ENCODE measurements around the gene ABTB2.

The ABTB2 gene

DNA sequence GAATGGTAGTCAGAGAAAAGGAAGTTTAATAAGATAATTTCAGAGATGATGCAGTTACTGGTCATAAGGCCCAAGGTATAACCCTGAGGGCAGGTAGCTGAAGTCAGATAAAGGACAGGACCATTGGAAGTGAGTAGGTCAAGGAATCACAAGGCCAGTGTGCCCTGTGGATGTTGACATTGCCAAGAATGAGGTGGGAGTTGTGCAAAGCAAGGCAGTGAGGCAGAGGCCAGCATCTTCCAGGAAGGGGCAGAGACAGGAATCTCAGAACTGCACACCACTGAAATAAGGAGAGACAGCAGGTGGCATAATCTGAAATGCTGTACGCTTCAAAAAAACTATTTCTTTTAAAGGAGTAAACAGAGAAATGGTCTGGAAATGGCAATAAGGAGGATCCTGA, 61.4 kb downstream of the ABTB2 start:
- in situ Hi-C loops (cut with MboI; ENCODE audit: low sequenced_read_pairs) = no loop called here

DNA sequence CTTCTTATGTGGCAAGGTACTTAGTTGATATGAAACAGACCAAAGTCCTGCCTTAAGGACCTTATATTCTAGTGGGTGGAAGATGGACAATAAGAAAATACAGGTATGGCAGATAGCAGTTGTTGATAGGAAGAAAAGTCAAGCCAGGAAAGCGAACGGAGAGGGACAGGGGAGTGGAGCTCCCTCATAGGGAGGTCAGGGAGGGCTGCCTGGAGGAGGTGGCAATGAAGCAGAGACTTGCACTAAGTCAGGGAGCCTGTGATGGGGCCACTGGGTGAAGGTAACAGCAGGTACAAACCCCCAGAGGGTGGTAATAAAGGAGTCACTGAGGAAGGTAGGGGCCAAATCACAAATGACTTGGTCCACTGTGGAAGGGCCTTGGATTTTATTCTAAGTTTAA, 65.3 kb downstream of the ABTB2 start:
- in situ Hi-C loops (cut with MboI; ENCODE audit: low sequenced_read_pairs) = no loop called here

DNA sequence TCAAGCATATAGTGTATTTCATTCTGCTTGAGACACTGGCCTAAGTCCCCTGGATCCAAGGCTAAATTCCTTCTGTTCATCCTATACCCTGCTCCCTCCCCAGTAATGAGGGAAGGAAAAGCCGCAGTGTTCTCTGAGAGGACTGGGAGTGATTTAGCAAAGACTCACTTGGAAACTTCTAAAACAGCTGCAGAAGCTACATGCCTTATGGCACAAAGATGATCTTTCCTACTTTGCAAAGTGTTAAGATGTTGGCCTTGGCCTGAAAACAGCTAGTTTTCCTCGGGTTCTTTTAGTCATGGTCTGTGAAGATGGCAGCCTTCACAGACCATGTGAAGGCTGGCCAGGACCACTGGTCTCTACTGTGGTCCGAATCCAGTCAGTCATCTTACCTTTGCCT, 65.7 kb downstream of the ABTB2 start:
- in situ Hi-C loops (cut with MboI; ENCODE audit: low sequenced_read_pairs) = no loop called here

DNA sequence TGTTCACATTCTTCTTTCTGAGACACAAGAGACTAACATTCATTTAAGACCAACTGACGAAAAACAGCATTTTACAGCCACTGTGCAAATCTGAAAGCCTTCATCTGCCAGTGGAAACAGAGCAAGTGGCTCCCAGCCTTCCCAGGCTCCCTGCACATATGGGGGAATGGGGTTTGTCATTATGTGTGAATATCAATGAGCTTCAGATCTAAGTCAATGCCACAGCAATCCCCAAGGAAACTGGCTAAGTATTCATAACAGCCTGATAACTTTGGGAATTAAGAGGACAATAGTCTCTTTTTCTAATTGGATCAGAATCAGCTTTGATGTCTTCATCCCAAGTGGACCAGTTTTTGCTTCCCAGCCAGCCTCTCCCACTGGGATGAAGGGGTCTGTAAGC, 66.9 kb downstream of the ABTB2 start:
- in situ Hi-C loops (cut with MboI; ENCODE audit: low sequenced_read_pairs) = no loop called here

DNA sequence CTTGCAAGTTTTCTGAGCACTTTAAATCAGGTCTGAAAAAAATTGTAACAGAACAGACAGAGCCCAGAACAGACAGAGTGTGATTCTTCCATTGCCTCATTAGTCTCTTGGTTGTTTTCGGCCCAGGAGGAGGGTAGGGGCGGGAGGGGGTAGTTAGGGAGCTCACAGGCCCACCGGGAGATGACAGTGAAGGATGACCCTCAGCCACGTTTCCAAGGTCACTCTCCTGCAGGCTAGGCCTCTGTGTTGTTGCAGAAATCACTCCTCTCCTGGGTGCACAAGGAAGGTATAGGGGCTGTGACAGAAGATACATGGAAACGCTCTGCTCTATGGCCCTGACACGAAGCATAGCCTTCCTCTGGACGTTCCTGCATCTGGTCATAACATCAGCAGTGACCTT, 69.3 kb downstream of the ABTB2 start:
- in situ Hi-C loops (cut with MboI; ENCODE audit: low sequenced_read_pairs) = no loop called here

DNA sequence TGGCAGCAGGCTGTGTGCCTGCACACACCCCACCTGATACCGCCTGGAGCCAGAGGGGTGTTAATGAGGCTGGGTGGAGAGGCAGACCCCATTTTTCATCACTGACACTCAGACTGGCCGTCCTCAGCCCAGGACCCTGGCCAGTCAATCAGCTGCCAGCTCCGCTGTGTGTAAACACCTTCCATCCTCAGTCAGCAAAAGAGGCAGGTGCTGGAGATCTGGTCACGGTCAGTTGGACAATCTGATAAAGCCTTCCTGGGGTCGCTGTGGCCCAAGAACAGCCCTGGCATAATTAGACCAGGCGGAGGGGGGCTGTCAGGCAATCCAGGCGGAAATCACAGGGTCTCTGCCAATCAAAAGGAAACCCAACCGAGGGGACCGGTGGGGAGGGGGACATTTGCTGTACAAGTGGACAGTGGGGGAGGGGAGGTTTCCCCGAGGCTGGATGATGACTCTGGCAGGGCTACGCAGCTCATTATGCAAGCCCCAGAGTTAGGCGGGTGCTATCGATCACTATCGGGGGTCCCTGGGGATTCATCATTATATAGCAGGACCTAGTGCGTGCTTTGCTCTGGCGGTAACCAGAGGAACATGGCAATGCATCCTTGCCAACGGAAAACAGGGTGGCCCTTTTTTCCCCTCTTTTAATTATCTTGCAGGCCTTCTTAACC, 72.9 kb downstream of the ABTB2 start:
- in situ Hi-C loops (cut with MboI; ENCODE audit: low sequenced_read_pairs) = no loop called here

DNA sequence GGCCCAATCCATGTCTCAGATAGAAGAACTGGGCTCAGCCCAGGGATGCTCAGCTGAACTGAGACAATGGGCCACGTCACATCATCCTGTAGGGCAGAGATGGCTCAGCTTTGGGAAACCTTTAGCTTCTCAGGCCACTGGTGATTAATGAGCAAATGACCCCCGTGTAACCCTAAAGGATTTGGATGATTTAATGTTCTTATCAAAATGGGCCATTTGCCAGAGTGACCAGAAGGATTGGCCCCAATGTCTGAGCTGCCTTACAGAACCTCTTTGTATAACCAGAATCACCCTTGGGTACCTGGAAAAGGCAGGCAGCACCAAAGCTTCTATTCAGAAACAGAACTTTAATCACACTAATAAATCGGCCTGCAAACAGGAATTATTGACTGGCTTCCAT, 73.7 kb downstream of the ABTB2 start:
- in situ Hi-C loops (cut with MboI; ENCODE audit: low sequenced_read_pairs) = no loop called here

DNA sequence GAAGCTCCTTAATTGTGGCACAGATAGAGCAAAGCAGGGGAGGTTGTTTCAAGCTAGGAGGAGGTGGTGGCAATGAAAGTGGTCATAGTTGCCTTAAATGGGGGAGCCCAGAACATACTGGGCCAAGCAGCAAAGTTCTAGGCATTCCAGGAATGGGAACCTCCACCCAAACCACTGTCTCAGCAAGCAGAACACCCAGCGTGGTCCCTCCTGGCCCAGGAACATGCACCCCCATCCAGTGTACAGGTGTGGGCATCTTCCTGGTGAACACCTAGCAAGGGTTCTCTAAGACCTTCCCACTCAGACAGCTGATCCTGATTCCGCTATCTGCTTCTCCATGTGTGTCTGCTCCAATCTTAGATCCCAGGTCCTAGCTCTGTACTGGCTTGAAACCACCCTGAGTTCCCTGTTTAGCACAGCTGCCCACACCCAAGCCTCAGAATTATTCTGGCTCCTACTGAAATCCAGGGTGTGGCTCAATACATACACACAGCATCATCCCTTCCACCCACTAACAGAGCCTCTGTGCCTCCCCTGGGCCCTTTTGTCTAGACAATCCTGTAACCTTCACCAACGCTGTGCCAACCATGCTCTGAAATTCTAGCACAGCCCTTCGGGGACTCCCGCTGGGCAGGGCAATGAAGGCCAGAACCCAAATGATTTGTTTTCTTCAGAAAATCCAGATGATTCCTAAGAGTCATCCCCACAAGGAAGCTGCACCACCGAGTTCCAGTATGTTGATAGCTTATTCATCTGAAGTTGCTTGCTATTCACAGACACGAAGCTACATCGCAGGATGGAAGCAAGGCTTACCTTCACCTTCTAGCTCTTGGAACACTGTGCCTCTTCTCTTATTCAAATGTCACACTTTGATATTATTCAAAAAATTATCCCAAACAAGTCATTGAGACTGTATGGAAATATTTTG, 76.6 kb downstream of the ABTB2 start:
- in situ Hi-C loops (cut with MboI; ENCODE audit: low sequenced_read_pairs) = no loop called here

DNA sequence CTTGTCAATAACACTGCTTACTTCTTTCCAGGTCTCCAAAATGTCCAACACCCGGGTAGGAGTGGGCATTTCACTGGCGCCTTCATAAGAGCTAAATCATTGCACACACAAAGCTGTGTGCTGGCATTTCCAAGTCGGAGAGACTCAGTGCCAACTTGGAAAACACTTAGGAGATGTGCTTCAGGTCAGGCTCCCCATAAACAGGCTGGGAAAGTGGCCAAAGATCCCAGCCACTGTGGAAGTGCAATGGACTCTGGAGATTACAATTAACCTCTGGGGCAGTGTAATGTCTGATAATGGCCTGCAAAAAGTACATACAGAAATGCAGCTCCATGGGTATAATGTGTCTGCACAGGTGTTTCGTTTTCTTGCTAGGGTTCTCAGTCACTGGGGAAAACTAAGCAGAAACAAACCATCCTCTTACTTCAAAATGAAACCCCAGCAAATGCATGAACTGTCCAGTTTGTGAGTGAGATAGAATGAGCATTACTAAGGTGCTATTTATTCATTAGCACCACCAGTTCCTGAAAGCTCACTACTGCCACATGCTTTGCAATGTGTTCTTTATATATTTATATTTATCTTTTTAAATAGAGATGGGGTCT, 79.0 kb downstream of the ABTB2 start:
- in situ Hi-C loops (cut with MboI; ENCODE audit: low sequenced_read_pairs) = no loop called here

DNA sequence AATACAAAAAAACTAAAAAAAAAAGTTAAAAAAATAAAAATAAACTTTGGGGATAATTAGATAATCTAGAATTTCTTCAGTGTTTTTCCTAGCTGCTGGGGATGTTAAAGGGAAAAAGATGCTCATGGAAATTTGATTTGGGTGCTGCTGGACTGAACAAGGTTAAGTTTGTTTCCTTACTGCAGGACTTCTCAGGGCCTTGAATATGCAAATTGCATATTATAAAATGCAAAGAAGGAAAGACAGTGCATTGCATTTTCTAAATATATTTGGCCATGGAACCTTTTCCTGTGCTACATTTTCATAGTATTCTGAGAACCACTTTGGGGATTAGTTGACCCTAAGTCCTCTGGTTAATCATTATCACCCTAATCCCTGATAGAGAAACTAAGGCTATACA, 79.6 kb downstream of the ABTB2 start:
- in situ Hi-C loops (cut with MboI; ENCODE audit: low sequenced_read_pairs) = no loop called here

DNA sequence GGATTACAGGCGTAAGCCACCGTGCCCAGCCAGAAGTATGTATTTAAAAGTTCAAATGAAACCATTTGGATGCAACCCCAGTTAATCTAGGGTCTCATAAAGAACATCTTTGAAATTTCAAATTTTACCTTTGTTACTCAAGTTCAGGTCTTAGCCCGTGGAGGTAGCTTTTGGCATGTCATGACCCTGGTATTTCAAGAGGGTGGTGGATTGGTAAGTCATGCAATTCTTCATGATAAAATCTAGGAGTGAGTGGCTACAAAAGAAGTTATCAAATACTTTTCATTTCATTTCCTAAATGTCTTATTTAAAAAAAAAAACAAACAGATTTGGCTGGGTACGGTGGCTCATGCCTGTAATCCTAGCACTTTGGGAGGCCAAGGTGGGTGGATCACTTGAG, 80.6 kb downstream of the ABTB2 start:
- in situ Hi-C loops (cut with MboI; ENCODE audit: low sequenced_read_pairs) = no loop called here

DNA sequence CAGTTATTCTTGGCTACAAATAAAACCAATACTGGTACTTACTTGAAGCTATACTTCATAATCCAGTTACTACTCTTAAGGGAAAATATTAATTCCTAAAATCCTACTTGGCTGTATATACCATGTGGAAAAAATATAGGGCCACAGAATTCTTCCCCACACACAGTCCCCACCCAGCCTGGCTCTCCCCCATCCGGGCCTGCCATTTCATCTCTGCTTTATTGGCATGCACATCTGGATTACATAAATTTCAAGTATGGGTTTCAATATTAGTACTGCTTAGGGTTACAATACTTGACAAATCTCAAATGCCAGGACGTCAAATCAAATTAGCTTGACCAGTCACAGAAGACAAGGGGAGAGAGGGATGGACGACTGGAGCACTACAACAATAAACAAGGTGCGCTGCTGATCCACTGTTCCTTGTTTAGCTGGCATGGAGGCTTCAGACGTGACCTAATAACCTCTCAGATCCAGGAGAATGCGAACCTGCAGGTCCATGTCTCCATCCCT, 81.4 kb downstream of the ABTB2 start:
- in situ Hi-C loops (cut with MboI; ENCODE audit: low sequenced_read_pairs) = no loop called here

DNA sequence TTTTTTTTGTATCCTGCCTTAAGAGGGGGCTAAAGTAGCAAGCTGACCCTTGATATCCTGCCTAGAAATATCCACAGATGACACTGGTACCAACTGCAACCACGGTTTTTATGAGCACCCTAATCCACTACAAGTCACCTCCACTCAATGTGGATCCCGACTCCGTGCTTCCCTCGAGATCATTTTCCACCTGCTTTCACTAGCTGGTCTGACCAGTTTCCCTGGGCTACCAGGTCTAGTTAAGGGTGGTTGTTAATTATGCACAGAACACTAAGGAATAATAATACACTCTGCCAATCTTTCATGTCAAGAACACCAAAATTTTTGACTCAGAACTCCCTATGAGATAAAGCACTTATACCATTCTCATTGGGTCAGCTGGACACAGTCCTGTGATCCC, 82.3 kb downstream of the ABTB2 start:
- in situ Hi-C loops (cut with MboI; ENCODE audit: low sequenced_read_pairs) = no loop called here

DNA sequence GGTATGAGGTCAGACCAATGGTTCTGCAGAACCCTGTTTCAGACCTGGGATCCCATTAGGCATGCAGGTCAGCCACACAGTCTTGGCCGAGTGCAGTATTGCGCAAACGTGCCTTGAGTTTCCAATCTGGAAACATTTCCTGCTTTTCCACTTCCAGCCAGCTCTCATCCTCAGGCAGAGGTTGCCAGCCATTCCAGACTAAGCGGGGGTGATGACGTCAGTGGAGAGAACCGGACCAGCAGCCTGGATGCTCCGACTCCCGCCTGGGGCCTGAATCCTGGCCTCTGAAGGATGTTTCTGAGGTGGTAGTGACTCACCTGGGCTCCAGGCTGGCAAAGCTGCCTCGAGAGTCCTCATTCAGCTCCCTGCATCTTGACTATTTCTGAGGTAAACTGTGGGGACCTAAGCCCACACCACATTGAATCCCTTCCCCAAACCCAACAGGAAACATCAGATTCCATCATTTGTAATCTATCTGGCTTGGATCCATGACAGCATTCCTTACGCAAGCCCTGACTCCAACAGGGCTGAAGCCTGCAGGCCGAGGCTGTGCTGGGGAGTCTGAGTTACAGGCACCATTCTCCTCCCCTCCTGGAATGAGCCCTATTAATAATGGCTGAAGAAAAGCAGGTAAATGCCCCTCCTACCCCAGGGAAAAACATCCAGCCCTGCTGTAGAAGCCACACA, 83.0 kb downstream of the ABTB2 start:
- in situ Hi-C loops (cut with MboI; ENCODE audit: low sequenced_read_pairs) = no loop called here

DNA sequence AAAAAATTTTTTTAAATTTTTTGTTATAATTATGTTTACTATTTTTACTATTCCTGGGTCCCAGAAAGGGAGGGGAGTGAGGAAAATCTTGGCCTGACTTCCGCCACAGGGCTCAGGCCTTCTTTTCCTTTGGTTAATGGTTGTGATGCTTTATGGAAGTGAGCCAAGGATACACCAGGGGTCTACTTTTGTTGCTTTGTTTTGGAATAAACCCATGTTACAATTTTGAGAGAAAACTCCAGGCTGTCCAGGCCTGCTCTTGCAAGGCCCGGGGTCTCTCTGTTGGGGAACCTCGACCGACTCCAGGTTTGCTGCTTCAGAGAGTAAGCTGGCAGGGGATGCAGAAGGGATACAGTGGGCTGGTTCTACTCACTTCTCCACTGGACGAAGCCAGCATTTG, 84.7 kb downstream of the ABTB2 start:
- in situ Hi-C loops (cut with MboI; ENCODE audit: low sequenced_read_pairs) = no loop called here

DNA sequence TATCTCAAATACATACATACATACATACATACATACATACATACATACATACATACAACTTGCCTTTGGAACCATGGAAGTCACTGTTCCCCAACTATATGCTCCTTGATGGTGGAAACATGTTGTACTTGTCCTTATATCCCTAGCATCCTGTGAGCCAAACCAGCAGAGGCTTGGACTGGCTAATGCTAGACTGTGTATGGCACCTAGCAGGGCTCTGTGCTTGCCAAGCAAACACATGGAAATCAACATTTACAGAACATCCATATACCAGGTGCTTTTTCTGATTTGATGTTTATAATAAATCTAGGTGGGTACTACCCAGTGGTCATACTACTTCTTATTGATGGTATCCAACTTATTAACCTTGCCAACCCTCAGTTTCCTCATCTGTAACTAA, 86.1 kb downstream of the ABTB2 start:
- in situ Hi-C loops (cut with MboI; ENCODE audit: low sequenced_read_pairs) = no loop called here

DNA sequence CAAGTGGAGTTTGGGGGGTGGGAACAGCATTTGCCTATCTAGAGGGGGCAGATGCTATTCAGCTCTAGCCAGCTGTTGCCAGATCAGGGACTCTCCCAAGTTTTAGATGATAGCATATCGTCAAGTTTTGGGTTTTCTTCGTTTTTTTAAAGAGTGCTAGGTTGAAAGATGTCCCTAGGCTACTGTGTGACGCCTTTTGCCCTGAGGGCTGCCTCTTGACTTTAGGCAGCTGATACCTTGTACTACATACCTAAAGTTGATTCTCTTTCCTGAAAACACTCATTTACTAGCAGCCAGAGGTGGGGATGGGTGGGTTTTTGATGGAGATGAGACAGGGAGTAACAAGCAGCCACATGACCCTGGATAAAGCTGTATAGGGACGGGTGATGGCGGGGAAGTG, 87.1 kb downstream of the ABTB2 start:
- in situ Hi-C loops (cut with MboI; ENCODE audit: low sequenced_read_pairs) = no loop called here

DNA sequence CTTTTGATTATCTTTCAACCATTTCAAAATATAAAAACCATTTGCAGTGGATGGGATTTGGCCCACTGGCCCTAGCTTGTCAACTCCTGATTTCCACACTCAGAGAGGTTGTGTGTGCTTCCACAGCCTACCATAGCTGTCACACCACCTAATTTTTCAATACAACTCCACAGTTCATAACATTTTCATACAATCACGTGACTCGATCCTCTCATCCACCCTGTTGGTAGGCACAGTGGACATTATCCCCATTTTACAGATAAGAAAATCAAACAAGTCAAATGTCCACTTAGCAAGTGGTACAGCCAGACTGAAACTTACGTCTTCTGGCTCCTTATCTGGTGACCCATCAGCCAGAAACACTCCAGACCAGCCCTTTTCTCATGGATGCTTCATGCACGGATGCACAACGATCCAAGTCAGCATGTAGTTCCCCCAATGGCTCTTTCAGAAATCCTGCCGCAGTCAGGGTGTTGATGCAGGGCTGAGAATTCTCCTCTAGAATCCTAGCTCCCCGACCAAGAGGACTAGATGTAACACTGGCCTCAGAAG, 88.0 kb downstream of the ABTB2 start:
- in situ Hi-C loops (cut with MboI; ENCODE audit: low sequenced_read_pairs) = no loop called here

DNA sequence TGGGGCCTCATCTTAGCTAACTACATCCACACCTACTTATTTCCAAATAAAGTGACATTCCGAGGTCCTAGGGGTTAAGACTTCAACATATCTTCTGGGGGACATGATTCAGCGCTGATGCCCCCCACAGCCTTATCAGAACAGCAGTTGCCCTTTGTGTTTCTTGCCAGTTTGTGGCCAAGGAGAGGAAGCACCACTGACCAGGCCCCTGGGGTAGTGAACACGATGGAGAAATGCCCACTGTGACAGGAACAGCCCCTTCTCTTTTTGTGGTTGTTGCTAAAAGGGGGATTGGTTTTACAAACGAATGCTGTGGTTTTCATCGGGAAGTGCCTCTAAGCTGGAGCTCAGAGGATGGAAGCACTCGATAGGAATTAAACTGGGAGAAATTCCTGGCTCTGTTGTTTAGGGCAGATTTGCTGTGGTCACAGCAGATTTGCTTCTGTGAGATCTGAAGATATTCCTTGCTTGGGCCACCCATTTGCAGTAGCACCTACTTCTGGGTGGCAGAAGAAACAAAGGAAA, 88.8 kb downstream of the ABTB2 start:
- in situ Hi-C loops (cut with MboI; ENCODE audit: low sequenced_read_pairs) = no loop called here

DNA sequence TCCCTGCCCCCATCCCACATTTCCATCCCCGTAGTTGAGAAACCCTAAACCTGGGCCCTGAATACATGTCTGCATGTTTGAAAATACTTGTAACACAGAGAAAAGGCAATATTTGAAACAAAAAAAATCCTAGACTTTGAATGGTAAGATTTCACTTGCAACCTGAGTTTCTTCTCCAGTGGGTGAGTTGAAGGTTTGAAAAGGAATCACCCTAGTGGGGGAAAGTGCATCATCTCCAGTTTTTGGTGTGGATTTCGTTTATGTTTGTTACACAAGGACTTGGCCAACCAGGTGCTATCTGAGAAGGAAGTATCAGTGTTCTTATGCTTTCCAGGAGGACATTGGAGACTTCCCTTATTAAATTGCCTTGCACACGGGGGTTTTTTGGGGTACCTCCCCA, 90.4 kb downstream of the ABTB2 start:
- in situ Hi-C loops (cut with MboI; ENCODE audit: low sequenced_read_pairs) = no loop called here

DNA sequence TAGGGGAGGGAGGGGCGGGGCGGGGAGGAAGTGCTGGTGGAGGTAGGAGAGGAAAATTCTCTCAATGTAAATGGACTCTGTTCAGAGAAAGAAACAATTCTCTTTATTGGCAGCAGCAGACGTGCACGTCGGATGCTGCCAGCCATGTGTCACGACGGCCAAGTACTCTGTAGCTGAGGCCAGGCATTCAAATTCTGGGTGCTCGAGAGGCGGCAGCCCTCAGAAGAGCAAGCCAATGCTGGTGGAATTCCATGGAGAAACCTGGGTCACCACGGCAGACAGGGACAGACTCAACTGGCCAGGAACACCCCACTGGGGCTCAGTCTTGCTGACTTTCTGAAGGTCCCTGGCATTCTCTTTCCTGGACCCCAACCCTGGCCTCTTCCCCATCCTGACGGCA, 90.8 kb downstream of the ABTB2 start:
- in situ Hi-C loops (cut with MboI; ENCODE audit: low sequenced_read_pairs) = no loop called here

Data from hTERT RPE-1 (cell line).